GM21825 (cell line): ENCODE measurements around the gene TOLLIP.
"Not testable (repeated sequence)": the region's sequence is repeated elsewhere in the genome, so short reads cannot be mapped to it uniquely, and the experiment has no call there.

Experiments
- ATAC-seq: cut with Tn5 transposase; IDR thresholded peaks from one replicate; pipeline ENCODE4 v1.9.1; 2021; ENCODE audit warnings: mild to moderate bottlenecking, moderate library complexity; ENCODE audit not compliant: unreplicated experiment

The TOLLIP gene

GRCh38 chr11:1344056-1344635 is 34.7 kb upstream of the TOLLIP start:
- no peak for ATAC-seq

DNA sequence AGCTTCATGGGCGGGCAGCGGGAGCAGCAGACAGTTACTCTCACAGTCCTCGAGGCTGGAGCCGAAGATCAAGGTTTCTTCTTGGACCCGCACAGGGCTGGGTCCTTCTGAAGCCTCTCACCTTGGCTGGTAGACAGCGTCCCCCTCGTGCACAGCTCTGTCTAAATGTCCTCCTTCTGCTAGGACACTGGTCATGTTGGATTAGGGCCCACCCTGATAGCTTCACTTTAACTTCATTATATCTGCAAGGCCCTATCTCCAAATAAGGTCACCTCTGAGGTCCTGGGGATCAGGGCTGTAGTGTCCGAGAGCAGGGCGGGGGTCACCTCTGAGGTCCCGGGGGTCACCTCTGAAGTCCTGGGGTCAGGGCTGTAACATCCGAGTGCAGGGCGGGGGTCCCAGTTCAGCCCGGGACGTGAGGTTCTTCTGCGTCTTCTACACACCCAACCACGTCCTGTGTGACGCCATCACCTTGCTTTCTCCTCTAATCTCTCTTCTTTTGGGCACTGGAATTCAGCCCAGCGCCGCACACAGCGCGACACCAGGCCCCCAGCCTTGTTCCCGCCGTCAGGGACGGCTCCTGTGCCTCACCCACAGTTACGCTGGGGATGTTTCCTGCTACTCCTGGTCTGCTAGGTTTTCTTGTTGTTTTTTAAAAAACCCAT is 34.1 kb upstream of the TOLLIP start:
- no peak for ATAC-seq

DNA sequence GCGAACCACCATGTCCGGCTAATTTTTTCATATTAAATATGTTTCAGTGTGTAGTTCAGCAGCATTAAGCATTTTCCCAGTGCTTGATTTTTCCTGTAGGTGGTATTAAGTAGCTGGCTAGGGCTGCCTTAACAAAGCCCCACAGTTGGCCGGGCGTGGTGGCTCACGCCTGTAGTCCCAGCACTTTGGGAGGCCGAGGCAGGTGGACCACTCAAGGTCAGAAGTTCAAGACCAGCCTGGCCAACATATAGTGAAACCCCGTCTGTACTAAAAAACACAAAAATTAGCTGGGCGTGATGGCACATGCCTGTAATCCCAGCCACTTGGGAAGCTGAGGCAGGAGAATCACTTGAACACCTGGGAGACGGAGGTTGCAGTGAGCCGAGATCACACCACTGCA is 33.5 kb upstream of the TOLLIP start:
- ATAC-seq, result no peak

- ATAC-seq, result no peak
These were observed 32.6 kb upstream of the TOLLIP start for GRCh38 chr11:1341928-1342524.

- not testable (repeated sequence) for ATAC-seq
These were observed 31.8 kb upstream of the TOLLIP start for GRCh38 chr11:1341226-1341625.

- ATAC-seq, result no peak
These were observed 30.7 kb upstream of the TOLLIP start for GRCh38 chr11:1340111-1340510.

DNA sequence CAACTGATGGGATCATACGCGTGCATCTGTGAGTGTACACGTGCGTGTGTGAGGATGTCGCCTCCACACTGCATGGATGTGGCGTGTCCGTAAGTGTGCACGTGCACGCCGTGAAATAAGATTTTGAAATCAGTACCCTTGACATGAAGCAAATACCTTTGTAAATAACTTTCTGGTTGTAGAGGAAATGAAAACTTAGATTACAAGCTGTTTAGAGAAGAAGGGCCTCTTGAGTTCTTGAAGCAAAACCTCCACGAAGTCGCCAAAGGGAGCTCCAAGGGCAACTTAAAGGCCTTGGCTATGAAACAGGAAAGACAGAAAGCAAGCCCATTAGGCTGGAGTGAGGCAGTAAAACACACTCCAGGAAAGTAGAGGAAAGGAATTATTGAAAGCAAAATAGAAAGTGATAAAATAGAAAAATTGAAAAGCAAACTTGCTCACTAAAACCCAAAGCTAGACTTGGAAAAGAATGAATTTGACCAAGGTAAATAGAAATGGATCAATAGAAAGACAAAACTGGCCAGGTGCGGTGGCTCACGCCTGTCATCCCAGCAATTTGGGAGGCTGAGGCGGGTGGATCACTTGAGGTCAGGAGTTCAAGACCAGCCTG is 29.7 kb upstream of the TOLLIP start:
- ATAC-seq, result no peak

GRCh38 chr11:1338201-1339065 is 29.0 kb upstream of the TOLLIP start:
- no peak for ATAC-seq

GRCh38 chr11:1337647-1338007 is 28.2 kb upstream of the TOLLIP start:
- ATAC-seq, result no peak

DNA sequence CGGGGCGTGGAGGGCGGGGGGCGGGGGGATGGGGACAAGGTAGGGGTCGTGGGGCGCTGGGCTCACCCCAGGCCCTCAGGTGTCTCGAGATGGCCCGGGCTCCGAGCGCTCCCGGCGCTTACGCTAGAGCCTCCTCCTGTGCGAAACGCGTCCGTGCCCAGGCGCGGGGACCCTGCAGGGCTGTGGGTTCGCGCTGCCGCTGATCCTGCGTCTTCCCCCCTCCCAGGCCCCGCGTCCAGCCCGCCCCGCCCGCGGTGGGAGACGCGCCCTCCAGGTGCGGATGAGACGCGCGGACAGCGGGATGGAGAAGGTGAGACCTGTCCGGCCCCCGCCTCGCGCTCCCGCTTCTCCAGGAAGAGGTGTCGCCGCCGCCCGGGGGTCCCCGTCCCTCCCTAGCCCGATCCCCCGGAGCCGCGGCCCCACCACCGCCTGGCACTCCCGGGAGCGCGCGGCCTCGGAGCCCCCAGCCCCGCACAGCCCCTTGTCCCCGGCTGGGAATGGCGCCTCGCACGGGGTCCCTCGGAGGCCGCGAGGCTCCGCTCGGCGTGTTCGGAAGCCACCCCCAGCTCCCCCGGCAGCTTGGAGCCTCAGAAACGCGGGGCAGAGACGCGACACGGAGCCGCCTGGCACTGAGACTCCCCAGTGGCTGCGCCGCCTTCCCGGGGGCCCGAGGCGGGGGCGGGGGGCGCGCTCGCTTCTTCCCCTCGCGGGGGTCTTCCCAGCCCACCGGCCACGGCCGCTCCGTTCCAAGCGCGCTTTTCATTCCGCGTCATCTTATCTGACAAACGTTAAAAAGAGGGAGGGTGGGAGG is 27.6 kb upstream of the TOLLIP start:
- ATAC-seq, result no peak

DNA sequence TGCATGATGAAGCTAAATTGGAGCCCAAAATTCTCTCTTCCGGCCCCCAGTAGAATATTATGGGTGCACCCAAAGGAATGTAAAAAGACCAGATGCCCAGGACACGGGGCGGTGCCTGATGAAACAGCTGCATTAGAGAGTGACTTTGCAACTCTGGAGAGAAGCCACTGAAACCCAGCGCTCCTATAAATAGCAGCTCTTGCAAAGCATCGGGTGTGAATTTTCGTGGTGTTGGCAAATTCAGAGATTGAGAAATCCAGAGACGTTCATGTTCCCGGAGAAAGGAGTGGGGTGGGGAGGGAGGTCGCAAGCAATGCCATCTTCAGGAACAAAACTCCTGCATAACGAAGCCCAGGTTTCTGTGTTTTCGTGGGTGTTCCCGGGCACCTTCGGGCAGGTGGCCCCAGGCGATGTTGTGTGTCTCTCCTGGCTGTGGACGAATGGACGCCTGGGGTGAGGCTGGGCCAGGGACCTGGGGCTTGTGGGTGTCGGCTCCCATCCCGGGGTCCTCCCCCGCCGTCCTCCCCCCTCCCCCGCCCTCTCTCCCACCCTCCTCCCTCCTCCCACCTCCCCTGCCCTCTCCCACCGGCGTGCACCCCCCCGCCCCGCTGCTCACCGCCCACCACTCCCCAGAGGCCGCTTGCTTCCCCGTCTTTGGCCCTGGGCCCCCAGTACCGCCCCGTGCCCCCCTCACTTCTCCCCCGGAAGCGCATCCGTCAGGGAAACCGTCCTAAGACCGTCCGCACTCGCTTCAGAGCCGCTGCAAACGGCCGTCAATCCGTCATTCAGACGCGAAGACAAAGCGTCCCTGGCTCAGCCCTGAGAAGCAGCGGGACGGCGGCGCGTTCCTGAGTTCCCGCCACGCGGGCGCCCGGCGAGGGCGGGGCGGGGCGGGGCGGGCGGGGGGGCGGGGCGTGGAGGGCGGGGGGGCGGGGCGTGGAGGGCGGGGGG is 26.7 kb upstream of the TOLLIP start:
- ATAC-seq, result no peak

- ATAC-seq, result no peak
These were observed 25.9 kb upstream of the TOLLIP start for GRCh38 chr11:1335264-1335810.

DNA sequence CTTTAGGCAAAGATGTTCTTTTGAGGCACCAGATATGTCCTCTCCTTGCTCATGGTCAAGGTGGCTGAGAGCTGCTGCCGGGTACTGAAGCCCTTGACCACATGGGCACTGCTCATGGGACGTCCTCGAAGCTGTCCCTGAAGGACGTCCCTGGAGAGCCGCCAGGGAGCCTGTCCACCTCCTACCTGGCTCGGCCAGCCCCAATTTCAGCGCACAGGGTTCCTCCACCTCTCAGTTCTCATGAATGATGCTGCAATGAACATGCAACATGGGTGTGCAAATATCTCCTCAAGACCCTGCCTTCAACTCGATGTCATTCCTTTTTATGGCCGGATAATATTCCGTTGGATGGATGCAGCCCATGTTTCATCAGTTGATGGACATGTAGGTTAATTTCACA is 24.4 kb upstream of the TOLLIP start:
- no peak for ATAC-seq

- ATAC-seq, result no peak
These were observed 23.8 kb upstream of the TOLLIP start for GRCh38 chr11:1333091-1333772.

GRCh38 chr11:1330473-1330872 is 21.0 kb upstream of the TOLLIP start:
- no peak for ATAC-seq

DNA sequence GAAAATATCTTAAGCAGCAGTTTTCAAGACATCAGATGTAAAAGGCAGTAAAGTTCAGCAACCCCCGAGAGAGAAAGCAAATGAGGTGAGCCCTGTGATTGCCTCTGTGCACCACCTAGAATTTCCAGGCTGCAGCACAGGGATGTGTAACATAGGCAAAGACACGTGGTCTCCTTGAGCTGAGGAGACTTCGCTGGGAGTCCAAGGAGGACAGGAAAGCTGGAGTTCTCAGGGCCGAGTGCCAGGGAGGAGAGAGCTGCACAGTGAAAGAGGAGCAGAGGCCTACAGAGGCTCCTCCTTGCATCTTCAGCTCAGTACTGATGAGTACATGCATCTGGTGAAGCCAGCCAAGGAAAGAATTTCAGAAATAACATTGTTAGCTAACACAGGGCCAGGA is 17.6 kb upstream of the TOLLIP start:
- no peak for ATAC-seq

DNA sequence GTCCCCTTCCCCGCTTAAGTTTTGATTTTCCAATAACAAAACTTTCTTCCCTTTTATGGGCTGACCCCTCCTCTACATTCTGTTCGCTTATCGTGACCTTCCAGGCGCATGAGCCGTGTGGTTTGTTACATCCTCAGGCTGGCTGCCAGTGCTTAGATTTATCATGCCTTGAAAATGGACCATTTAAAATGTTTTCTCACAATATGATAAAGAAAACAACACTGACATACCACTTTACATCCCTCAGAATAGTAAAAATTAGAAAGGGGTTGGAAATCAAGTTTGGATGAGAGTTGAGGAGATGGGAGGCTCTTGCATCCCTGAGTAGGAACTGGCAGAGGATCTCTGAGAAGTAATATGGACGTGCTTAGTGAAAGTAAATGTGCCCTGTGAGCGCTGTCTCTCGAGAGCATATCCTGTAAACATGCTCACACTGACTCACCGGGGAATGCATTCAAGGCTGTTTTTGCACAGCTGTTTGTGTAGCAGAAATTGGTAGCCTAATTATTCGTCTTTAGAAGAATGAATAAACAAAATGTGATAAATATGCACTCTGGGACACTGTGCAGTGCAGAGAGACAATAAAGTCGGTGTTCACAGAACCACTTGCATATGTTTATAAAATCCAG is 17.1 kb upstream of the TOLLIP start:
- ATAC-seq, result no peak

DNA sequence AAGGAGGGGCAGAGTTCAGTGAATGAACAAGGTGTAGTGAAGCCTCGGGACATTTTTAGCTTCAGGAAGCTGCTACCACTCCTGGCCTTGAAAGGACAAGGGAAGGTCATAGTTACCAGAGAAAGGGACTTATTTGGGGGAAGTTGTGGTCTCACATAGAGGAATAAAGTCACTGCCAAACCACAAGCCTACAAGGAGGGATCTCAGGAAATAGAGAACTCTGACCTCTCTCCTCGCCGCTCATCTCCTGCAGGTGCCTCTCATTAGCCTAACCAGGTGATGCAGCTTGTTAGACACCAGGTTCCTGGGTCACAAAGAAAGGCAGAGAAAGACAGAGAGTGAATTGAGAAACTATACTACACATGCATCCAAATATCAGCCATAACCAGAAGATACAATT is 14.3 kb upstream of the TOLLIP start:
- ATAC-seq, result no peak
